Colonic mucosa (tissue), 4 donors: ENCODE data around the gene SPTB. TPM values are rescaled to one million over a fixed set of nuclear protein-coding genes. Genes with fewer than 3 reads are reported as not detected.
A peak's percentile ranks its signal among the peaks of the same experiment; 100 is the strongest.

Source experiments
- DNase-seq: peaks from one replicate; pipeline ENCODE4 v3.0.0-alpha.2; 2020
- H3K27ac ChIP-seq: fragments of 200-600 bp; one replicate; pipeline ENCODE4 v1.8.0; 2021
- H3K27me3 ChIP-seq: fragments of 200-600 bp; one replicate; pipeline ENCODE4 v1.8.0; 2021
- H3K36me3 ChIP-seq: fragments of 200-600 bp; one replicate; pipeline ENCODE4 v1.8.0; 2021
- H3K4me1 ChIP-seq: fragments of 200-600 bp; one replicate; pipeline ENCODE4 v1.8.0; 2021; ENCODE audit warnings: mild to moderate bottlenecking
- H3K4me3 ChIP-seq: fragments of 200-600 bp; one replicate; pipeline ENCODE4 v1.8.0; 2021
- H3K9ac ChIP-seq, 2 donors: one replicate each; pipeline ENCODE4 v1.7.0; 2013; ENCODE audit warnings: control low read depth in 2 of 2, low read depth in 2 of 2, low read length in 2 of 2
- H3K9me3 ChIP-seq: fragments of 200-600 bp; one replicate; pipeline ENCODE4 v1.8.0; 2021
- CTCF ChIP-seq: fragments of 200-600 bp; IDR thresholded peaks from one replicate; pipeline ENCODE4 v1.8.0; 2022; ENCODE audit warnings: antibody characterized with exemption, mild to moderate bottlenecking
- intact Hi-C: fragments of 100-400 bp; cut with DNase I; formaldehyde crosslinking; loops from one replicate; pipeline ENCODE4 v1.14.1; 2022
- total RNA-seq, 2 donors: library from RNA; stranded (reverse); fragmentation: NEBNext Ultra II Directional in 1 of 2; extraction: Animal tissue kit (Norgen Biotek cat#: 25700) in 1 of 2; gene quantifications; one replicate each; pipeline ENCODE4 v1.2.1, GENCODE V29; 2021
- donor health status: healthy.
- donor health status: DM: no; HTN: no; CAD: no.
- donor health status: DM: no; HTN: no; CAD: no.

The SPTB gene
- total RNA-seq, 2 donors from 2014 or later: 0.42 to 0.52 TPM

- no peak for DNase-seq
- intact Hi-C loops: no loop called here
- TF ChIP-seq CTCF: no peak
- Histone ChIP-seq H3K4me1 (peaks cover 54% of the 10 kb centered on the region), H3K9me3 (no peaks in the 10 kb centered on the region), H3K27me3 (no peaks in the 10 kb centered on the region), H3K36me3 (no peaks in the 10 kb centered on the region), H3K4me3 (no peak overlapping the region), H3K9ac (peak overlapping the region; percentile 30 to 67), H3K27ac (peak overlapping the region; percentile 76)
Measured at GRCh38 chr14:64723691-64724577, 155.8 kb downstream of the SPTB start.

GRCh38 chr14:64722842-64723447, 156.8 kb downstream of the SPTB start:
- Histone ChIP-seq H3K4me3 (no peak overlapping the region), H3K9me3 (no peaks in the 10 kb centered on the region), H3K36me3 (no peaks in the 10 kb centered on the region), H3K4me1 (peaks cover 61% of the 10 kb centered on the region), H3K9ac (peak overlapping the region in 1 of 2 donors; percentile 10), H3K27me3 (no peaks in the 10 kb centered on the region), H3K27ac (peak overlapping the region; percentile 22)
- intact Hi-C loops: no loop called here
- no peak for DNase-seq
- TF ChIP-seq CTCF: no peak

- Histone ChIP-seq H3K27ac (peak overlapping the region; percentile 92), H3K27me3 (no peaks in the 10 kb centered on the region), H3K9ac (peak overlapping the region in 1 of 2 donors; percentile 78), H3K9me3 (no peaks in the 10 kb centered on the region), H3K36me3 (no peaks in the 10 kb centered on the region), H3K4me3 (no peak overlapping the region), H3K4me1 (peaks cover 58% of the 10 kb centered on the region)
- intact Hi-C loops: no loop called here
- DNase-seq: no peak
- no peak for TF ChIP-seq CTCF
Measured at GRCh38 chr14:64721899-64722298, 157.8 kb downstream of the SPTB start.

GRCh38 chr14:64721391-64721791, 158.3 kb downstream of the SPTB start:
- H3K4me3 ChIP-seq: no peak overlapping the region
- peak overlapping the region; percentile 31 to 78 for H3K9ac ChIP-seq
- no peaks in the 10 kb centered on the region for H3K9me3 ChIP-seq
- no peaks in the 10 kb centered on the region for H3K36me3 ChIP-seq
- intact Hi-C loops: no loop called here
- peaks cover 58% of the 10 kb centered on the region for H3K4me1 ChIP-seq
- TF ChIP-seq CTCF: no peak
- H3K27ac ChIP-seq: peak overlapping the region; percentile 92
- H3K27me3 ChIP-seq: no peaks in the 10 kb centered on the region
- DNase-seq: peak; percentile 72

GRCh38 chr14:64720131-64720576, 159.6 kb downstream of the SPTB start:
- peak overlapping the region; percentile 38 to 78 for H3K9ac ChIP-seq
- H3K36me3 ChIP-seq: no peaks in the 10 kb centered on the region
- H3K4me3 ChIP-seq: no peak overlapping the region
- no peaks in the 10 kb centered on the region for H3K9me3 ChIP-seq
- intact Hi-C loops: no loop called here
- no peak for TF ChIP-seq CTCF
- H3K27ac ChIP-seq: peak overlapping the region; percentile 92
- no peaks in the 10 kb centered on the region for H3K27me3 ChIP-seq
- peaks cover 63% of the 10 kb centered on the region for H3K4me1 ChIP-seq
- peak; percentile 82 for DNase-seq
